Mucosa of gallbladder (tissue), 1 donor: Measurements from ENCODE around the gene SLC39A11. TPM values are rescaled to one million over a fixed set of nuclear protein-coding genes. Genes with fewer than 3 reads are reported as not detected.

Experiments
- DNase-seq: peaks from one replicate; pipeline ENCODE4 v3.0.0-alpha.2; 2020; ENCODE audit warnings: low spot score
- total RNA-seq: library from RNA; stranded (reverse); gene quantifications from one replicate; pipeline ENCODE4 v1.2.1, GENCODE V29; 2021
- donor health status: DM: no; HTN: no; CAD: no.

SLC39A11 gene
- total RNA-seq, 1 donor from 2014 or later: 62.8 TPM

GRCh38 chr17:72876413-72876812 is 216.1 kb downstream of the SLC39A11 start:
- no peak for DNase-seq

DNA sequence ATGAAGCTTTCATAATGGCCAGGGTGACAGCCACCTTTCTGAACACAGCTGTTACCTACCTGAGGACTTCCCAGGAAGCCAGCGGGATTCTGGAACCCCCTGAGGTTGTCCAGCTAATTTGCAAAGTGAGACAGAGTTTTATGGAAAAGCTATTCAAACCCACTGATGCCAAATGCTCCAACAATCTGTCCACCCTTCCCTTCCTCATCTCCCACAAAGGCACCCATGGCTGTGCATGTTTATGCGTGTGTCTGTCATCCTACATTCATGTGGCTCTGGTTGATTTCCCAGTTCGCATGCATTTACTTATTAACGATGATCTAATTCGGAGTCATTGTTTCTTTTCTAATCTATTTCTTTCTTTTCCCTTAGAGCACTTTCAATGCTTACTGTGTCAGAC is 217.1 kb downstream of the SLC39A11 start:
- DNase-seq: no peak

- DNase-seq: no peak
Observed at GRCh38 chr17:72872396-72872795, 220.1 kb downstream of the SLC39A11 start.

DNA sequence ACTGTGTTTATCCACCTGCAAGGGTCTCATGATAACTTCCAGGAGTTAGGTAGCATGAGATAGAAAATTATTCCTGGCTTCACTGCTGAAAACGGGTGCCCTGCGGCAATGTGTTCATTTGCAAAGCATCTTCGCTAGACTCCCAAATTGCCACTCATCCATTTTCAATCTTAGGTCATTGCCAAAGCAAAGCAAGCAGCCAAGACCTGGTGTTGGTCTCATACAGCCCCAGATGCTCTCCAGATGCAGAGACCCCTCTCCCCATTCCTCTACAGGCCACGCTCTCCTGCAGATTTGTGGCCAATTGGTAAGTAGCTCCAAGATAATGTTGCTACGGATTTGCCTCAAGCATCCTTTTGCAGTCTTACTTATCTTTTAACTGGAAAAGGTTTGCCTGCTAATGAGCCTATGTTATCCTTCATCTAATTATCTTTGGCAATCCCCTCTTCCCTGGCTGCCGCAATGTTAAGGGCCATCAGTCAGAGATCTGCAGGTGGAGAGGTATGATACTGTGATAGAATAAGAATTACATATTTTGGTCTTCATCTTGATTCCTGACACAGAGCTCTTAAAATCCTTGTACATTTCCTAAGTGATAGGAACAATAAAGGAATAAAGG is 222.0 kb downstream of the SLC39A11 start:
- DNase-seq: no peak

- DNase-seq: no peak
Observed at GRCh38 chr17:72869630-72870029, 222.9 kb downstream of the SLC39A11 start.

GRCh38 chr17:72865954-72866353 is 226.5 kb downstream of the SLC39A11 start:
- no peak for DNase-seq

DNA sequence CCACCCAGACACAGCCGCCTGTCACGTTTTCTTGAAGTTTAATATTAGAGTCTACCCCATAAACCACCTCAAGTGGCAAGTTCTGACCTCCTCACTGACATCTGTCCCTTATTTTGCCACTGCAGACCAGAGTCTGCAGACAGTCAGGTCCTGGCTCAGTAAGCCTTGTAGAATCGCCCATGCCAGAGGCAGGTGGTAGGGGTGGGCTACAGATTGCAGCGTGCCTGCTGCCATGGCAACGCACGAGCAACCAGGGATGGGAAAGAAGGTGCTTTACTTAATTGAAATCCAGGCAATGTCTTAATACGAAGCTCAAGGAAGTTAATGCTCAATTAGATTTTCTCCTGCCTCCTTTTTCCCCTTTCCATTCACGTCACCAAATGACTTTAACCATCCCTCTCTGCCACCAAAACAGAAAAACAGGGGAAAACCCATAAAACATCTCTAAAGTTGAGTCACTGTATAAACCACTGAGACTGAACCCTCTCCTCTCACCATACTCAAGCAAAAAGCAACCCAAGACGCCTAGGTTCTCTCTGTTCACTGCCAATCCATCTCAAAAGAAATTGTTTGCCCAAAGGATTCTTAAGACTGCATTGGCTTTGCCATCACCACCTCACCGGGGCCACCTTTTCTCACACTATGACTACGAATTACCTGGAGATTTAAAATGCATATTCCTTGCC is 228.8 kb downstream of the SLC39A11 start:
- DNase-seq: no peak

DNA sequence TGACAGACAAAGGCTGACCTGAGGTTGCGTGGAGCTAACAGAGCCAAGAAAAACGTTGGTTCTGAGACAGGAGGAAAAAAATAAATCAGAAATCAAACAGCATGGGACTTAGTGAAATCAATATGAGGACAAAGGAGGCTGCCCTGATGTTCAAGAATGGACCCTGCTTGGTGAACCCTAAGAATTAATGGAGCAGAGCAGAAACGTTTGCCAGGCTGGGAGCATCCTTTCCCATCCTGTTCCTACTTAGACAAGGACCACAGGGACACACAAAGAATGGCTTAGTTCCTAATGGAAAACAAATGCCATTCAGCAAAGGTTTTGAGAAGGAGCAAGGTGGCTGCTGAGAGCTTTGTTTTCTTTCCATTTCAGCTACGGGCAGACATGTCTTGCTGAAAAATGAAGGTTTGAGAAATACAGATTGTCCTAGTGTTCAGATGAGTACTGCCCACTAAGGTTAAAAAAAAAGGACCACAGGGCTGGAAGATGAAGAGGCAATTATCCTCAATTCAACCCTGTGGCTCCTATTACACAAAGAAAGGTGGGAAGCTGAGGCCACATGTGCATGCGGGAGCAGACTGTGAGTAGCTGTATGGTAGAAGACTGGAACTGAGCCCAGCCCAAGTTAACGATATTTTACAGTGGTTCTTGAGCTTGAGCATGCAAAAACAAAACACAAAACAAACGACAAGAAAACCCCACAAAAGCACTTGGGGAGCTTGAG is 230.1 kb downstream of the SLC39A11 start:
- no peak for DNase-seq

DNA sequence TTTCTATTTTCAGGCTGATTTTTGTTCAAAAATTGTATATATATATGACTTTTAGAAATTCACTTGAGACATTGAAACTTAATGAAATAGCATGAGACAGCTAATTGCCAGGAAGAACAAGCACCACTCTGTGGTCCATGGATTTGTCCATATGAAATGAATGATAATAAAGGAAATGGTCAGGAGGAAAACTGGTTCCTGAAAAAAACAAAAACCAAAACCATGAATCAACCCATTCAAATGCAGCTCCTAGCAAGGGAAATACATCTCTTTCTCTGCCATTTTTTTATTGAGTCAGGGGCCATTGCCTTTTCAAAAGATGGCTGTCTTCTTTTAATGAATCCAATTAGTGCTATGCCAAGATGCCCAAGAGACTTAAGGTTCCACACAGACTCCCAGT is 230.7 kb downstream of the SLC39A11 start:
- DNase-seq: no peak

DNA sequence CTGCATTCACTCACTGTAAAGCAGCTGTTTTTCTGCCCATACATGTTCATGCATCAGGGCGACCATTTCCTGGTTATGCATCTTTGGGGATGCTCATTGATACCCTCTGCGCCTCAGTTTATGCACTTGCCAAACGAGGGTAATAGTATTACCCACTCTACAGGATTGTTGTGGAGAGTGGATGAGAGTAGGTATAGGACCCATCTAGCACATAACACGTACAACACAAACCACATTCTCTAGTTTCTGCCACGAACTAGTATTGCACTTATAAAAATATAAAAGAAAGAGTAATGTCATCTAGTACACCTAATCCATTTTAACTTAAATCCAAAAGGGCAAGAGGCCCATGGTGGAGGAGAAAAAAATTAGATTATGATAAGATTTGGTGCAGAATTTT is 231.7 kb downstream of the SLC39A11 start:
- no peak for DNase-seq

DNA sequence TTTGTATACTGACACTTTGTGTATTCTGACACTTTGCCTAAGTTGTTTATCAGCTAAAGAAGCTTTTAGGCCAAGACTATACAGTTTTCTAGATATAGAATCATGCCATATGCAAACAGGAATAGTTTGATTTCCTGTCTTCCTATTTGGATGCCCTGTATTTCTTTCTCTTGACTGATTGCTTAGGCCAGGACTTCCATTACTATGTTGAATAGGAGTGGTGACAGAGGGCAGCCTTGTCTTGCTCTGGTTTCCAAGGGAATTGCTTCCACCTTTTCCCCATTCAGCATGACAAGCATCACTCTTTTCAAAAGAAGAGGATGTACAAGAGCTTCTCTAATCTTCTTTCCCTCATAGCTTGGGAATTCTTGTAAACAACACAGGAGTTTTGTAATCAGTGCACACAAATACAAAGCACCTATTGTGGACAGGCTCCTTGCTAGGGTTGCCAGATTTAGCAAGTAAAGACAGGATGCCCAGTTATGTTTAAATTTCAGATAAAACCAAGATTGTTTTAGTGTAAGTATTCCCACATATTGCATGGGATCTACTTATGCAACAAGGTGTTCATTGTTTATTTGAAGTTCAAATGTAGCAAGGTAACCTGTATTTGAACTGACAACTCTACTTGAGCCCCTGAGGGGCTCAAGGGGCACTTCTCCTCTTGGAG is 233.5 kb downstream of the SLC39A11 start:
- DNase-seq: no peak

DNA sequence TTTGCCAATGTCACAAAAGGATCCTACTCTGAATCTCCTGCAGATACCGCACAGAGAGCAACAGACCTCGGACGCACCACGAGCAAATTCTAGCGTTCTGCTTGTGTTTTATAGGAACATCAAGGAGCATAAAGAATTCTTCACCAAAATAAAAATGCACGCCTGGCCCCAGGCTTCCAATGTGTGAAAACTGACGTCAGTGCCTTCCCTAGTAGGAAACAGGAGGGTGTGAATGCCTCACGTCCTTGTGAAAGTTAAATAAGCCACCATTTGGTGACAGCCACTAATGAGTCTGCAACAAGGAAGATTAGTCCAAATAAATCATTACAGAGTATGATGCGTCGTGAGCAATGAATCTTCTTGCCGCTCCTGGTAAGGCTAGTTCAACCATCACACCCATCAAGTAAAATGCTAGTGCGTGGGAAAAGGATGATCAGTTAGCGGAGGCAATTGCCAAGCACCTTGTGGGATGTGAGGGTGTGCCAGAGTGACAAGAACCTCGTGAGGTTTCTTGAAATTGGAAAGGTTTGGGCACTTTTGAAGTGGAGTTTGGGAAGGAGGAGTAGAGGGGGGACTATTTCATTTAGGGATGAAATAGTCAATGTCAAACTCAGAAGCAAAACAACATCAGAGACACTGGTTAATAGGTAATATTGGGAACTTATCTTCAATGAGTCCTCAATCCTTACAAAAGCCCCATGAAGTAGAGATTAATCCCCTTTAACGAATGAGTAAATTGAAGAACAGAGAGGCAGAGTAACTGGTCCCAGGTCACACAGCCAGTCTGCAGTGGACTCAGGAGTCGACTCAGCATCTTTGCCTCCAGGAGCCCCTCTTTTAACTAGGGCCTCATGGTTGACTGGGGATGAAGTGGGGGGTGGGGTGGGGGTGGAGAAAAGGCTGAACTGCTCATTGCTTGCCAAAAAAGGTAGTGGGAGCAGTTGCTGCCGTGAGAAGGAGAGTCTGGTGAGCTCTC is 238.8 kb downstream of the SLC39A11 start:
- DNase-seq: no peak

DNA sequence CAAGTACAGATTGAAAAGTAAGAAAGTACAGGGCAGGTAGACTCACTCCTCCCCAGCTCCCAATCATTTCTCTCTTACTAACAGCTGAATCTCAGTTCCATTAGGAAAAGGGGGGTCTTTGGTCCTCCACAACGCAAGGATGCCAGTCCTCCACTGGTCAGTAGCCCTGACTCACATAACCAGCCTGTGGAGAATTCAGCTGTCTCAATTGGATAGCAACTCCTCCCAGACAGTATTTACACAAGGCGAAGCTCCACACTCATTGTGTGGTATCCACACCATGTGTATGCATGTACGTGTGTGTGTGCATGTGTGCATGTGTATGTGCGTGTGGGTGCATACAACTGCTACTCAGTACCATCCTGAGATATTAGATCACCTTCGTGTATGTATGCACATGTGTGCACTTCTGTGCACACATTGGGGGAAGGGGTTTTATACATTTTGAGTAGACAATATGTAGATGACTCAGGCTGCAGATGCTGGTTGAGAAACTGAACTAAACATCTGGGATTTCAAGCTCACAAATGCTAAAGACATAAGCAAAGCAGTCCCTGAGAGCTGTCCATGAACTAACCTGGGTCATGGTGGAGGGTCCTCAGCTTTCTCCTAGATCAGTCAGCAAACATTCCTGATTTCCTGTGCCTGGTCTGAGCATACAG is 240.1 kb downstream of the SLC39A11 start:
- no peak for DNase-seq

- DNase-seq: no peak
Observed at GRCh38 chr17:72850410-72851118, 241.9 kb downstream of the SLC39A11 start.

GRCh38 chr17:72846399-72846798 is 246.1 kb downstream of the SLC39A11 start:
- DNase-seq: no peak

DNA sequence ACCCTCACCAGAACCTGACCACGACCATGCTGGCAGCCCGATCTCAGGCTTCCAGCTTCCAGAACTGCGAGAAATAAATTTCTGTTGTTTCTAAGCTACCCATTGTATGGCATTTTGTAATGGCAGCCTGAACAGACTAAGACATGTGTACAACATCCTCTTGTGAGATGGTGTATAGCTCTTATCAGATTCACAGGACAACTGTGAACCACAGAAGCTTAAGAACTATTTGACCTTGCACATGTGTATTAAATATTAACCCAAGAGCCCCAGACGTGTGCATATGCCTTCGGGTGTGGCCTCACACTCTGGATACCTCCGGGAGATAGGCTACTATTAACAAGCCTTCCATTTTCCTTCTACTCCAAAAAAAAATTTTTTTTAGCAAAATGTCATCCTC is 248.9 kb downstream of the SLC39A11 start:
- no peak for DNase-seq

GRCh38 chr17:72840019-72840418 is 252.5 kb downstream of the SLC39A11 start:
- no peak for DNase-seq

DNA sequence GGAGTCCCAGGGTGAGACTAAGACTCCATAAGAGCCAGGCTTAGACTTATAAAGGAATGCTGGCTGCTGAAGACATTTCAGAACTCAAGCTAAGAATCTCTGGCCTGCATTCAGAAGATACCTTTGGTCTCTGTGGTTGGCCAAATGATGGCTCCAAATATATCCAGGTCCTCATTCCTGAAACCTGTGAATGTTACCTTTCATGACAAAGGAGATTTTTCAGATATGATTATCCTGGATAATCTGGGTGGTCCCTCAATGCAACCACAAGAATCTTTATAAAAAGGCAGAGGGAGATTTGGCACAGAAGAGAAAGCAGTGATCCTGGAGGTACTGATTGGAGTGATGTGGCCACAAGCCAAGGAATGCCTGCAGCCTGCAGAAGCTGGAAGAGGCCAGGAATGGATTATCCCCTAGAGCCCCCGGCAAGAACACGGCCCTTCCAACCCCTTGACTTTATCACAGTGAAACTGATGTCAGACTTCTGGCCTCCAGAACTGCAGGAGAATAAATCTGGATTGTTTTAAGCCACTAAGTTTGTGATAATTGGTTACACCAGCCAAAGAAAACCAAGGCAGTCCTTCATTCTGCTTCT is 253.3 kb downstream of the SLC39A11 start:
- no peak for DNase-seq

GRCh38 chr17:72838581-72838980 is 253.9 kb downstream of the SLC39A11 start:
- no peak for DNase-seq

- DNase-seq: no peak
Observed at GRCh38 chr17:72838068-72838467, 254.4 kb downstream of the SLC39A11 start.
